Stomach smooth muscle (tissue), 2 donors: ENCODE data around the gene GPRASP3.
A peak's percentile ranks its signal among the peaks of the same experiment; 100 is the strongest.
"Not testable (repeated sequence)": the region's sequence is repeated elsewhere in the genome, so short reads cannot be mapped to it uniquely, and the experiment has no call there.

ENCODE experiments used
- H3K27ac ChIP-seq: one replicate; pipeline ENCODE4 v1.7.0; 2013; ENCODE audit warnings: mild to moderate bottlenecking, low read length, inconsistent platforms
- H3K27me3 ChIP-seq, 2 donors: one replicate each; pipeline ENCODE4 v1.7.0; 2013; ENCODE audit warnings: low read length in 2 of 2; ENCODE audit not compliant: insufficient read depth in 2 of 2, control insufficient read depth in 1 of 2
- H3K36me3 ChIP-seq, 2 donors: one replicate each; pipeline ENCODE4 v1.7.0; 2013; ENCODE audit warnings: low read length in 2 of 2; ENCODE audit not compliant: control insufficient read depth in 2 of 2, insufficient read depth in 2 of 2
- H3K4me1 ChIP-seq: one replicate; pipeline ENCODE4 v1.7.0; 2013; ENCODE audit warnings: low read length; ENCODE audit not compliant: control insufficient read depth, insufficient read depth
- H3K4me3 ChIP-seq, 2 donors: one replicate each; pipeline ENCODE4 v1.7.0; 2013; ENCODE audit warnings: low read length in 2 of 2
- H3K9ac ChIP-seq, 2 donors: one replicate each; pipeline ENCODE4 v1.7.0; 2013; ENCODE audit warnings: low read length in 2 of 2, mild to moderate bottlenecking in 1 of 2
- H3K9me3 ChIP-seq, 2 donors: one replicate each; pipeline ENCODE4 v1.7.0; 2013; ENCODE audit warnings: low read length in 2 of 2; ENCODE audit not compliant: control insufficient read depth in 2 of 2
- donor health status: healthy.
- donor health status: Pancreatic carcinoma.

Gene GPRASP3, protein sequence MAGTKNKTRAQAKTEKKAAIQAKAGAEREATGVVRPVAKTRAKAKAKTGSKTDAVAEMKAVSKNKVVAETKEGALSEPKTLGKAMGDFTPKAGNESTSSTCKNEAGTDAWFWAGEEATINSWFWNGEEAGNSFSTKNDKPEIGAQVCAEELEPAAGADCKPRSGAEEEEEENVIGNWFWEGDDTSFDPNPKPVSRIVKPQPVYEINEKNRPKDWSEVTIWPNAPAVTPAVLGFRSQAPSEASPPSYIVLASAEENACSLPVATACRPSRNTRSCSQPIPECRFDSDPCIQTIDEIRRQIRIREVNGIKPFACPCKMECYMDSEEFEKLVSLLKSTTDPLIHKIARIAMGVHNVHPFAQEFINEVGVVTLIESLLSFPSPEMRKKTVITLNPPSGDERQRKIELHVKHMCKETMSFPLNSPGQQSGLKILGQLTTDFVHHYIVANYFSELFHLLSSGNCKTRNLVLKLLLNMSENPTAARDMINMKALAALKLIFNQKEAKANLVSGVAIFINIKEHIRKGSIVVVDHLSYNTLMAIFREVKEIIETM

DNA sequence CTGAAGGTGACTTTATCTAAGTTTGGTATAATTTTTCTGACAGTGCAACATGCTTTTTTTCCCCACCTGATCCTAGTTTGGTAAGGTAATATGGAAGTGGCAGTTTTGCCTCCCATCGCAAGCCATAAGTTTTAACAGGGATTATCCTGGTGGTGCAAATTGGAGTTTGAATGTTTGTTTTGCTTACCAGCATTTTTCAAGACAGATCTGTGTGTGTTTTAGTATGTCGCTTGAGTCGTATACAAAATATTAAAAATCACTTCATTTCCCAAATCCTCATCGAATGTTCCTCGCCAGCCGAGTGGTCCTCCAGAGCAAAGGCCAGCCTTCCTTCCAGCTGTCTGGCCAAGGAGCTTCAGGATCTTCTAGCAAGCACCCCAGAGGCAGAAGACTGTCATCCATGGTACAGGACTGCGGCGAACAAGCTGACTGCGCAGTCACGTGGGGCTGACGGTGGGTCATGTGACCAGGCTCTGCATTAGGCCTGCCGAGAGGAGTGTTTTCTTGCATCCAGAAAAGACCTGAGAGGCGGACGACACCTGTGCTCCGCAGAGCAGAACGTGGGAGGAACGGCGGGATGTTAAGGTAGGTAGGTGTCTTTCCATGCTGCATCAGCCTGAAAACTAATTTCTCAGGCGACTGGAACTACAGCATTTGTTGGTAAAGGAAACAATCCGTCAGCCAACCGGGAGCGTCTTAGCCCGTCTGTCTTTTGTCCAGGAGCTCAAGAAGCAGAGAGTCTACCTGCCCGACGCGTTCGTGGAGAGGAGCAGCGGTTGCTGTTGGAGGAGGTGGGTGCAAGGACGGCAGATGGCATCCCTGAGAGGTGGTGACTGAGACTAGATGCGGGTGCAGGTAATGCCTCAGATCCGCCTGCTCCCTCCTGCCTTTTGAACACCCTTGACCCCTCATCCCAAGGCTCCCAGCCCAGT, at the start of gene GPRASP3:
Gene GPRASP3 (plus strand): TSS at position 507 of the 932 bp plus-strand sequence. CDS start 28,253 bp downstream, outside the sequence.
- peak within 1 kb of the TSS; percentile 53 for H3K27ac ChIP-seq
- H3K36me3 ChIP-seq: peaks cover 0 to 3% of the 10 kb centered on the region in 2 donors
- peak within 1 kb of the TSS; percentile 57 to 85 for H3K9ac ChIP-seq
- no peaks in the 10 kb centered on the region for H3K9me3 ChIP-seq
- peaks cover 5% of the 10 kb centered on the region for H3K4me1 ChIP-seq
- H3K4me3 ChIP-seq: peak within 1 kb of the TSS; percentile 82
- peaks cover 0 to 4% of the 10 kb centered on the region in 2 donors for H3K27me3 ChIP-seq

DNA sequence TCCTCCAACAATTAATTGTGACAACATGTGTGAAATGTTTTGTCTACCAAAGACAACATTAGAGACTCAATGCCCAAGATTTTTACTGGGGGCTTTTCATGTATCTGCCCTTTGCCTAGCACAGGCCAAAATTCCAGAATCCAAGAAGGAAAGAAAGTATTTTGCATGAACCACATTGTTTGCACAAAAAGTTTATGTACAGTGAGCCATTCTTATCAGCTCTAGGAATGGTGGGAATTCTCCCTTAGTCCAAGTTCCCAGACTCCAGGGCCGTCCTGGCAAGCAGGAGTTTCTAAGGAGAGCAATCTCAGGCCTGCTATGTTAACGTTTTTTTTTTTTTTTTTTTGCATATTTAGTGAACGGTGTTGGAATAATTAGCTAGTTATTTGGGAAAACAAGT, 47.7 kb upstream of the GPRASP3 start:
- Histone ChIP-seq H3K9me3 (no peaks in the 10 kb centered on the region), H3K9ac (no peak overlapping the region), H3K4me3 (no peak overlapping the region), H3K27me3 (no peaks in the 10 kb centered on the region), H3K27ac (no peak overlapping the region), H3K4me1 (no peaks in the 10 kb centered on the region), H3K36me3 (no peaks in the 10 kb centered on the region)

DNA sequence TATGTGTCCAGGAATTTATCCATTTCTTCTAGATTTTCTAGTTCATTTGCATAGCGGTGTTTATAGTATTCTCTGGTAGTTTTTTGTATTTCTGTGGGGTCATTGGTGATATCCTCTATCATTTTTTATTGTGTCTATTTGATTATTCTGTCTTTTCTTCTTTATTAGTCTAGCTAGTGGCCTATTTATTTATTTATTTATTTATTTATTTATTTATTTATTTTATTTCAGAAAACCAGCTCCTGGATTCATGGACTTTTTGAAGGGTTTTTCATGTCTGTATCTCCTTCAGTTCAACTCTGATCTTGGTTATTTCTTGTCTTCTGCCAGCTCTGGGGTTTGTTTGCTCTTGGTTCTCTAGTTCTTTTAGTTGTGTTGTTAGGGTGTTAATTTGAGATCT, 43.1 kb upstream of the GPRASP3 start:
- not testable (repeated sequence) for H3K4me1 ChIP-seq

DNA sequence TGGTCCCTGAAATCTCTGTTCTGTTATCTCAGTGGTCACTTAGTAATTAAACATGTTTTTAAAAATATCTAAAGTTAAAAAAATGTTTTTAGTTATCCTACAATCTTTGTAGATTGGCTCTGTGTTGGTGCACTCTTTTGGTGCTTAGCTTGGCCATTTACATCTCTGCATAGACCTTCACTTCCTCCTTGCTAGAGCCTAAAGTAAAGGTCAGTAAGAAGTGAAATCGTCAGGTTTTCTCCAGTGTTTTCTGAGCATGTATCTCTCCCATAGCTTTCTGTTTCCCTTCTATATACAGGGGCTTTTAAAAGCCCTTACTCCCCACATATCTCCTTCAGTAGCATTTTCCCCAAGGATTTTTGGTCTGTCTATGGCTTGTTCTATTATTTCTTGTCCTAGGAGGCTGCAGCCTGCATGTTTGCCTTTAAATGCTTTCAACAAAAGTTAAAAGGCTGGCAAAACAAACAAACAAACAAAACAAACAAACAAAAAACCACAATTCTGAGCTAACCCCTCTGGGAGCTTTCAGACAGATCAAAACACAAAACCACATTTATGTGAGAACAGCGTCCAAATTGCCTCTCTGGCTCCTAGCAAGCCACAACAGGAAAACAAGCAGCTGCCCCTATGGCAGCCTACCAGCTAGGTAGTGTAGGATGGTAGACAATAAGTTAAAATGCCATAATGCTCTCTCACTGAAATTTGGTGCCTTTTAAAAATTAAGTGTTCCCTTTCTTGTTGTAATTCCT, 35.6 kb upstream of the GPRASP3 start:
- H3K9me3 ChIP-seq: peaks cover 0 to 6% of the 10 kb centered on the region in 2 donors
- no peak overlapping the region for H3K9ac ChIP-seq
- H3K36me3 ChIP-seq: no peaks in the 10 kb centered on the region
- no peak overlapping the region for H3K4me3 ChIP-seq
- no peaks in the 10 kb centered on the region for H3K27me3 ChIP-seq
- H3K4me1 ChIP-seq: no peaks in the 10 kb centered on the region
- H3K27ac ChIP-seq: no peak overlapping the region

More for the DNA sequence above, 43.1 kb upstream of the GPRASP3 start:
- not testable (repeated sequence) for H3K27ac ChIP-seq, H3K9me3 ChIP-seq, H3K4me3 ChIP-seq, H3K27me3 ChIP-seq, H3K9ac ChIP-seq, H3K36me3 ChIP-seq

DNA sequence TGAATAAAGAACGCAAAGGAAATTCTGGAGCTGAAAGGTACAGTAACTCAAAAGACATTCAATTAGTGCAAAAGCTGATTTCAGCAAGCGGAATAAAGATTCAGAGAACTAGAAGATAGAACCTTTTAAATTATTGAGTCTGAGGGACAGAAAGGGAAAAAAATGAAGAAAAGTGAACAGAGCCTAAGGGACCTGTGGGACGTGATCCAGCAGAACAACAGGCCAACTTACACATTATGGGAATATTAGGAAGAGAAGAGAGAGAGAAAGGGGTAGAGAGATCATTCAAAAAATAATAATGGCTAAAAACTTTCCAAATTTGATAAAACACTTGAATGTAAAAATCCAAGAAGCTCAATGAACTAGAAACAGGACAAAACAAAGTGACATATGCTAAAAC, 25.8 kb upstream of the GPRASP3 start:
- Histone ChIP-seq H3K27me3 (peaks cover 0 to 3% of the 10 kb centered on the region in 2 donors), H3K27ac (no peak overlapping the region), H3K9ac (no peak overlapping the region), H3K36me3 (no peaks in the 10 kb centered on the region), H3K9me3 (no peaks in the 10 kb centered on the region), H3K4me1 (no peaks in the 10 kb centered on the region), H3K4me3 (no peak overlapping the region)

DNA sequence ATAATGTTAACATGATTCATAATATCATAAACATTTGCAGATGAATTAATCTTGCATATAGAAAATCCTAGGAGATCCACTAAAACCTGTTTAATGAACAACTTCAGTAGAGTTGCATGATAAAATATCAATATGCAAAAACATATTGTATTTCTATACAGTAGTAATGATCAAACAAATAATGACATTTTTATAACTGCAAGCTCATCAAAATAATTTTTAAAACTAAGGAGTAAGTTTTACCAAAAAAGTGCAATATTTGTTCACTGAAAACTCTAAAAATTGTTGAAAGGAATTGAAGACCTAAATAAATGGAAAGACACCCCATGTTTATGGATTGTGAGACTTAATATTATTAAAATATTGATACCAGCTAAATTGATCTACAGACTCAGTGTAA, 24.2 kb upstream of the GPRASP3 start:
- no peaks in the 10 kb centered on the region for H3K9me3 ChIP-seq
- peaks cover 0 to 3% of the 10 kb centered on the region in 2 donors for H3K27me3 ChIP-seq
- H3K27ac ChIP-seq: no peak overlapping the region

DNA sequence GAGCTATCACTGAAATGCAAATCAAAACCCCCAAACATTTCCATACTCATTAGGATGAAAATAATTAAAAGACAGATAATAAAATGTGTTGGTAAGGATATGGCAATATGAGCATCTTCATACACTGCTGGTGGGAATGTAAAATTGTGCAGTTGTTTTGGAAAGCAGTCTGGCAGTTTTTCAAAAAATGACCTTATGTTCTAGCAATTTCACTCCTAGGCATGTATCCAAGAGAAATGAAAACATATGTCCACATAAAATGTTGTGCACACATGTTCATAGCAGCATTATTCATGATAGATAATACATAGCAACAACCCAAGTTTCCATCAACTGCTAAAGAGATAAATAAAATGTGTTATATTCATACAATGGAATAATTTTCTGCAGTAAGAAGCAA, 23.0 kb upstream of the GPRASP3 start:
- no peaks in the 10 kb centered on the region for H3K9me3 ChIP-seq

More for the DNA sequence above, 24.2 kb upstream of the GPRASP3 start:
- no peak overlapping the region for H3K9ac ChIP-seq
- H3K36me3 ChIP-seq: no peaks in the 10 kb centered on the region
- no peaks in the 10 kb centered on the region for H3K4me1 ChIP-seq
- no peak overlapping the region for H3K4me3 ChIP-seq

DNA sequence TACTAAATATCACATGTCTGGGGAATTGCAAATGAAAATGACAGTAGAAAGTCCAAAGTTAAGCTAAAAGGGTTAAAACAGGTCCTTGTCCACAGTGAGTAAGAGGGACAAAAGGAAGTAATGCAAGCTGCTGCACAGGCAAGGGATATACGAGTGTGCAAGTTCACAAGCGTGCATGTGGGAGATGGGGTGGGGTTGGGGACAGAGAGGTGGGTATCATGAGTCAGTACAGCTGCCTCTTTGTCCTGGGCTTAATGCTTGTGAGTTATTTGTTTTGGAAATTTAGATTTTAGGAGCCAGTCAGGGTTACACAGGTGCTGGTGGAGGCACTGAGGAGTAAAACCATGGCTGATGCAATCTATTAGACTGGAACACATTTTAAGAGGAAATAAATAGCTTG, 11.6 kb upstream of the GPRASP3 start:
- H3K4me3 ChIP-seq: no peak overlapping the region

More for the DNA sequence above, 23.0 kb upstream of the GPRASP3 start:
- Histone ChIP-seq H3K4me3 (no peak overlapping the region), H3K9ac (no peak overlapping the region), H3K36me3 (no peaks in the 10 kb centered on the region), H3K27ac (no peak overlapping the region), H3K27me3 (peaks cover 0 to 3% of the 10 kb centered on the region in 2 donors), H3K4me1 (no peaks in the 10 kb centered on the region)

DNA sequence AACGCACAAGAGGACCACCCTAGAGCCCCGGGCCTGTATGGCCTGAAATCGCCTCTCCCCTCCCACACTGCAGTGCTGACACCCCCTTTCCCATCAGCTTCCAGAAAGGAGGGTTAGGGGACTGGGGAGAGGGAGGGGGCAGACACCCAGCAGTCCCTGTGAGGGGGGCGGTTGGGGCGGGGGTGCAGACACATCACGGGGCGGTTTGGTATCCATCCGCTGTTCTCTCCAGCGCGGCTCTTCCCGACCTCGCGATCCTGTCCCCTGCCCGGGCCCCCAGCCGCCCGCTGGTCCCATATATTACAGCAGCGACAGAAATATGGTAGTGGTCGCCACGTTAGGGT, 8.7 kb upstream of the GPRASP3 start:
- no peak overlapping the region for H3K27ac ChIP-seq
- peak overlapping the region in 1 of 2 donors; percentile 81 for H3K9ac ChIP-seq
- peak overlapping the region; percentile 68 to 79 for H3K4me3 ChIP-seq
- no peaks in the 10 kb centered on the region for H3K36me3 ChIP-seq
- H3K9me3 ChIP-seq: no peaks in the 10 kb centered on the region
- H3K27me3 ChIP-seq: peaks cover 0 to 8% of the 10 kb centered on the region in 2 donors
- peaks cover 6% of the 10 kb centered on the region for H3K4me1 ChIP-seq

More for the DNA sequence above, 11.6 kb upstream of the GPRASP3 start:
- Histone ChIP-seq H3K4me1 (peaks cover 4% of the 10 kb centered on the region), H3K36me3 (no peaks in the 10 kb centered on the region), H3K27ac (no peak overlapping the region), H3K9me3 (no peaks in the 10 kb centered on the region), H3K27me3 (peaks cover 0 to 8% of the 10 kb centered on the region in 2 donors), H3K9ac (no peak overlapping the region)
